Activated CD4-positive, alpha-beta T cell treated with anti-CD3 and anti-CD28 coated beads, Interleukin-2, amount 10 ng/mL, durations not matched to agents 24 days and 14 days (primary cell): ENCODE data around the gene KRT3. TPM values are rescaled to one million over a fixed set of nuclear protein-coding genes. Genes with fewer than 3 reads are reported as not detected.

ENCODE experiments used
- DNase-seq: peaks from one replicate; pipeline ENCODE4 v3.0.0; 2022
- H3K27ac Mint-ChIP-seq: one replicate; pipeline ENCODE4 v1.8.0; 2022; ENCODE audit warnings: mild to moderate bottlenecking, mixed read lengths
- H3K27me3 Mint-ChIP-seq: one replicate; pipeline ENCODE4 v1.8.0; 2022; ENCODE audit warnings: mixed read lengths
- H3K36me3 Mint-ChIP-seq: one replicate; pipeline ENCODE4 v1.8.0; 2022; ENCODE audit warnings: low read depth, mild to moderate bottlenecking, mixed read lengths
- H3K4me1 Mint-ChIP-seq: one replicate; pipeline ENCODE4 v1.8.0; 2021; ENCODE audit warnings: mixed read lengths
- H3K4me3 Mint-ChIP-seq: one replicate; pipeline ENCODE4 v1.8.0; 2022; ENCODE audit warnings: mild to moderate bottlenecking, moderate library complexity, mixed read lengths
- H3K9me3 Mint-ChIP-seq: one replicate; pipeline ENCODE4 v1.8.0; 2021; ENCODE audit warnings: mixed read lengths
- intact Hi-C: fragments of 100-400 bp; cut with micrococcal nuclease; formaldehyde crosslinking; loops from one replicate; pipeline ENCODE4 v1.15.1; 2023
- total RNA-seq: library from RNA; stranded (reverse); gene quantifications from 2 replicates; pipeline ENCODE4 v1.2.3, GENCODE V29; 2022

Gene KRT3
- total RNA-seq, 1 donor from 2014 or later: 0.14 TPM

DNA sequence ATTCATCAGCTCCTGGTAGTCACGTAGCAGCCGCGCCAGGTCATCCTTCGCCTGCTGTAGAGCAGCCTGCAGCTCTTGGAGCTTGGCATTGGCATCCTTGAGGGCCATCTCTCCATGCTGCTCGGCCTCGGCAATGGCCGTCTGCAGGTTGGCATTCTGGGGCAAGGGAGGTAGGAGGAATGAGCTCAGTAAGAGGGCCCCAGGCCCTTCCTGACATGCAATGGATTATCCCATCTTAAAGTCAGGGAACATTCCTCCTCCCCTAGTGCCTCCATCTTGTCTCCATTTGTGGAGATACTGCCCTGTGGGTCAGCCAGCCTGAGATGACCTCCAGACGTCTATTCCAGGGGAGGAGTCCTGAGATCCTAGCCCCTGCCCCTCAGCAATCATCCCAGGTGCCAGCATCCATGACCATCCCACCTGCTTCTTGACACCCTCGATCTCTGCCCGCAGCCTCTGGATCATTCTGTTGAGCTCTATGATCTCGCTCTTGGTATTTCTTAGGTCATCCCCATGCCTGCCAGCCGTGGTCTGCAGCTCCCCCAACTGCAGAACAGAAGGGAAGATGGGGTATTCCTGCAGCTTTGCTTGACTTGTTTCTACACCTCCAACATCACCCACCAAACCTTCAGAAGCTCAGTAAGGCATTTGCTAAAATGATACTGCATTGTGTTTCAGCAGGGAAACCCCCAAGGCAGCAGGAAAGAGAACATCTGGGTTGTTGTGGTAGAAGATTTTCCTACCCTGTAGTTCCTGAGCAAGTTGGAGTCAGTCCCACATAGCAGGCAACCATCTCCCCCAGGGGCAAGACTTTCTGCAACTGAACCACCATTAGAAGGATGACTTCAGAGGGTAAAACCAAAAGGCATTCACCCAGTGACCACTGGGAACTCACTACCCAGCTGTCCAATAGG lies 4.4 kb downstream of the KRT3 start:
- no peak for DNase-seq
- H3K27me3 Mint-ChIP-seq: peaks cover 34% of the 10 kb centered on the region
- peaks cover 10% of the 10 kb centered on the region for H3K4me1 Mint-ChIP-seq
- no peaks in the 10 kb centered on the region for H3K36me3 Mint-ChIP-seq
- no peaks in the 10 kb centered on the region for H3K9me3 Mint-ChIP-seq
- no peak overlapping the region for H3K4me3 Mint-ChIP-seq
- no peak overlapping the region for H3K27ac Mint-ChIP-seq
- intact Hi-C loops: no loop called here

DNA sequence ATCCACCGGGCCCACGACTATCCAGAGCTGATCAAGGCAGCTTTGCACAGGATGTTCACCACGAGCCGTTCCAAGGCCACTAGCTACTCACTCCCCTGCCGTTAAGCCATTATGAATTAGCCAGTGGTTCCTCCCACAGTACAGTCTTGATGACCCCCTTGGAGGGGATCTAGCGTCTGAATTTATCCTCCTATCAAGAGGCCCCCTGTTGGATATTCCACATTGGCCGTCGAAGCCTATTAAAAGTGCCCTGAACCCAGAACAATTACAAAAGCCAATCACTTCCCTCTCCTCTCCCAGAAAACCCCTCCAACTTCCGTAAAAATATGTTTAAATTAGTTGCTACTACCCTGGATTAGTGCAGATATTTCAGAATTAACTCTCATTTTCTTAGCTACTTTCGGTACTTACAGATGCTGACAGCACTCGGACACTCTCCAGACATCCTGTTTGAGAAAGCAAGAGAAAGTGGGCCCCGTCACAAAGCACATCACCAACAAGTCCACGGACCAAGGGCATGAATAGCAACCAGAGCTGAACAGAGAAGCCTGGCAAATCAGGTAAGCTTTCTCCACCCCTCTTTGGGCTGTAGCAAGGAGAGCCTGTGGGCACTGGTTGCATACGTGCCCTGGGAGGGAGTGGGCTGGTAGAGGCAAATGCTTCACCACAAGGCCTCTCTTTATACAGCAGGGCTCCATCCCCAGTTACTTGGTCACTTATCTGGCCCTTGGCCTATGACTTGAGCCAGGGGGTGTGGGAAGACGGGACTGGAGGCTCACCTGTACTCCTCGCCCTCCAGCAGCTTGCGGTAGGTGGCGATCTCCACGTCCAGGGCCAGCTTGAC lies 5.3 kb downstream of the KRT3 start:
- Mint-ChIP-seq H3K27me3 (peaks cover 34% of the 10 kb centered on the region), H3K9me3 (no peaks in the 10 kb centered on the region), H3K4me3 (no peak overlapping the region), H3K4me1 (peaks cover 10% of the 10 kb centered on the region), H3K36me3 (no peaks in the 10 kb centered on the region), H3K27ac (no peak overlapping the region)
- intact Hi-C loops: no loop called here
- DNase-seq: no peak

DNA sequence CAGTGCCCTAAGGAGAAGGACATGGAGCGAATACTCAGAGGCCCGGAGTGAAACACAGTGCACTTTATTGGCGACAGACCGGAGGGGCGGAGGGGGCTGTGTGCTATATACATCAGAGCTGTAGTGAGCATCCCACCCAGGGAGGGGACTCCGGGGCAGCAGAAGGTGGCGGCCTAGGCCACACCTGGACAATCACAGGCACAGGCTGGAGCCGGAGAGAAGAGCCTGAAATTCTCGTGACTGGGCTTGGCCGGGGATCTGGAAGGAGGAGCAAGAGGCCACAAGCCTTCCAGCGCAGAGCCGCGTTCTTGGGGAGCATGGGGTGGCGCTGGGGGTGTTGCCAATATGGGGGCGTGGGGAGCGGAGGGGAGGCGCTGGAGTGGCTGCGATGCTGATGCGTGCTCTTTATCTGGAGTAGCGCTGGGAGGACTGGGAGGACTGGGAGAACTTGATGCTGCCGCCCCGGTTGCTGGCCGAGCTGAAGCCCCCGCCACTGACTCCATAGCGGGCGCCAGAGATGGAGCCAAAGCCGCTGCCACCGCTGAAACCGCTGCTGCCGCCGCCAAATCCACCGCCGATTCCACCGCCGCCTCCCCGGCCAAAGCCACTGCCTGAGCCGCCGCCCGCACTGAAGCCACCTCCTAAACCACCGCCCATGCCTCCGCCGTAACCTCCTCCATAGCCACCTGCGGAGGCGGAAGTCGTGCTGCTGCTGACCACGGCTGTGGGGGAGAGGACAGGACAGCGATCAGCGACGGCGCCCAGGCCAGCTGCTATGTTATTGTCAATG lies 6.1 kb downstream of the KRT3 start:
- intact Hi-C loops: no loop called here
- Mint-ChIP-seq H3K36me3 (no peaks in the 10 kb centered on the region), H3K27me3 (peaks cover 34% of the 10 kb centered on the region), H3K9me3 (no peaks in the 10 kb centered on the region), H3K27ac (no peak overlapping the region), H3K4me1 (peaks cover 10% of the 10 kb centered on the region), H3K4me3 (no peak overlapping the region)
- no peak for DNase-seq

DNA sequence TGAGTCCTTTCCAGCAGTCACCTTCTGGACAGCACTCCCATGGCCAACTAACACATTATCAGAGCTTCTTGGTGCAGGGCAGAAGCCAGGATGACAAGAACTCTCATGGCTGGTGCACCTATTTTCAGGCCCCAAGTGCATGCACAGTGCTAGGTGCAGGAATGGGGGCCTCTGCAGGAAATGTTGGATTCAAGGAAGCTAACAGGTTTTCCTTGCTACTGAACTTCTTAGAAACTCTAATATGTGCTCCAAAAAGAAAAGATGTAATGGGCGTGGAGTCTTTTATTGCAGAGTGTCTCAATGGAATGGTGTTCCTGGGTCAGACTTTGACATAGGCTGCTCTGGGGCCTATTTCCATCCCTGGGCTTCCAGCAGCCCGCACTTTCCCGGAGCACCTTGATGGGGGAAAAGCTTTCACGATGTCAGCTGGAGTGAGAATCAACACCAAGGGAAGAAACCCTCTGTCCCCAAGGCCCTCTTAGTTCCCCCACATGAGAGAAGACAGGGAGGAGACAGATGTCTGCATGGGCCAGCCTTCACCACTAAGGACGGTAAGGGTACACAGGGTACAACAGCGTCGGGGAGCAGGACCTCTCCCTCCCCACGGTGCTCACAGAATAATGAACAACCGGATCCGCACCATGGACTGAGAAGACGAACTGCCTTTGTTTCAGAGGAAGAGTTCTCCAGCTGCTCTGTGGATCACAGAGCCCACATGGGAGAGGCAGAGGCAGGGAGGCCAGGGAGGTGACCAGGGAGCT lies 6.9 kb downstream of the KRT3 start:
- Mint-ChIP-seq H3K4me3 (no peak overlapping the region), H3K4me1 (peaks cover 3% of the 10 kb centered on the region), H3K27me3 (peaks cover 34% of the 10 kb centered on the region), H3K36me3 (no peaks in the 10 kb centered on the region), H3K27ac (no peak overlapping the region), H3K9me3 (no peaks in the 10 kb centered on the region)
- DNase-seq: no peak
- intact Hi-C loops: no loop called here

DNA sequence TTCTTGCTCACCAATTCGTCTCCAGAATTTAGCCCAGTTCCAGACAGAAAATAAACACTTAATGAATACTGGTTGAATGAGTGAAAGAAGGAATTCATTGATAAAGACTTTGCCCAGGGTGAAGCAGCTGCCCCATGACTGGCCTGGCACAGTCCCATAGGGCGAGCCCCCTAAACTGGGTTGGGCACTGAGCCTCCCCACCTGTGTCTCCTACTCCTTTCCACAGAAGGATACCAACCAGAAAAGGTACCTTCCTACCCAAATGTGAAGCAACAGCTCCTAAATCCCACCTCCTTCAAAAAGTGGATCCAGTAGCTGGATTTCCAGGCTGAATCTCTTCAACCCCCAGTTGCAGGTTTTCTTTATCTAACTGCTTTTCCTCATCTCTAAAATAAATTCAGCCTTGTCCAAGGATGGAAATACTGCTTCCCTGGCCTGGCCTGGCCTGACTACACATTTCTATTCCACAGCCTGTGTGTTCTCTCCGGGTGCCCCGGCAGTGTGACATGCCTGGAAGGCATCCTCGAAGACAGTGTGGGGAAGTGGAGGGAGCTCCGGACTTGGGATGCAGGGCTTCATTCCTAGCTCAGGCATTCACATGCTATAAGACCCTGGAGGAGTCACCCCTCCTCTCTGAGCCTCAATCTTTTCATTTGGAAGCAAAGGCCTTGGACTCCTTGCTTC lies 7.6 kb downstream of the KRT3 start:
- no peak overlapping the region for H3K4me3 Mint-ChIP-seq
- intact Hi-C loops: no loop called here
- no peaks in the 10 kb centered on the region for H3K9me3 Mint-ChIP-seq
- H3K36me3 Mint-ChIP-seq: no peaks in the 10 kb centered on the region
- no peak for DNase-seq
- peaks cover 2% of the 10 kb centered on the region for H3K4me1 Mint-ChIP-seq
- peaks cover 36% of the 10 kb centered on the region for H3K27me3 Mint-ChIP-seq
- no peak overlapping the region for H3K27ac Mint-ChIP-seq

DNA sequence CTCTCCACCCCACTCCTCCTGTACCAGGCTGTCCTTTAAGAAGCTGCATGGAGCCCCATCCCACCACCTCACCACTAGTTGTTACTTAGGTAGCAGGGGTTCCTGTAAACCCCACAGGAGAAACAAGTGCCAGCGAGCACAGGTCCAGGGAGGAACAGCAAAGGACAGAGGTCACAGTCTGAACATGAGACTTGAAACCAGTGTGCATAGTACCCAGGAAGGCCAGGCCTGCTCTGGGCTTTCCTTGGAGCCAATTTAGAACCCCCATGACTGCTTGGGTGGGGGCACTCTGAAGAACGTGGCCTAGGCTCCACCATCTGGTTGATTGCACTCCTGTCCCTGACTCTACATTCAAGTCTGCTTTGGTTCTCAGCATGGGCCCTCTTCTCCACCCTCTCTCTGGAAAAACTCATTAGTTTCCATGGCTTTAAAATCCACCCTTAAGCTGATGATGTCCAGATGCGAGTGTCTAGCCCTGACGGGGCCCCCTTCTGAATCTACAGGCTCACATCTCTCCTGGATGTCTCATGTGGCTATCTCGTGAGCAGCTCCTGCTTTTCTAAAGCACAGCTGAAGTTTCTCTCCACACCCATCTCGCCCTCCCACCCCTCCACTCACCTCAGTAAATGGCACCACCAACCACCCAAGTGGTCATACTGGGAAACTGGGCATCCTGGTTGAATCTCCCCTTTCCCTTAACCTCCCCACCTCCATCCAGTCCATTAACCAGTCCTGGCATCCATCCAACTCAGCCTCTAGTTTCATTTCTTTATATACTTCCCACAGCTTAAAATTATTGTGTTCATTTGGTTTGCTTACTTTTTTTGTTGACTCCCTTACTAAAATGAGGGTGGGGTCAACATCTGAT lies 8.4 kb downstream of the KRT3 start:
- Mint-ChIP-seq H3K4me3 (no peak overlapping the region), H3K4me1 (peaks cover 2% of the 10 kb centered on the region), H3K36me3 (no peaks in the 10 kb centered on the region), H3K9me3 (no peaks in the 10 kb centered on the region), H3K27me3 (peaks cover 36% of the 10 kb centered on the region), H3K27ac (no peak overlapping the region)
- no peak for DNase-seq
- intact Hi-C loops: no loop called here

DNA sequence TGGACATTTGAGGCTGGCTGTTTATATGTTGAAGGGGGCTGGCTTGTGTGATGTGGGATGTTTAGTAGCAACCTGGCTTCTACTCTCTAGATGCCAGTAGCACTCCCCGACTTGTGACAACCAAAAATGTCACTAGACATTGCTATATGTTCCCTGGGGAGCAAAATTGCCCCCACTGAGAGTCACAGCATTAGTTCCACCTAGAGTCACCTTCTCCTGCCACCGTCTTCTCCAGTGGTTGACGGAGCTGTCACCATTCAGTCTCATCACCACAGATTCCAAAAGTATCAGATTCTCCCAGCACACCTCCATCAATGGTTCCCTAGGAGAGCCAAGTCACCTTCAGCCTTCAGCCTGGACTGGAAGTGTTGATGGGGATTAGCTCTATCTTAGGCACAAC lies 11.0 kb downstream of the KRT3 start:
- Mint-ChIP-seq H3K4me1 (no peaks in the 10 kb centered on the region), H3K36me3 (no peaks in the 10 kb centered on the region), H3K27ac (no peak overlapping the region), H3K9me3 (no peaks in the 10 kb centered on the region), H3K4me3 (no peak overlapping the region), H3K27me3 (peaks cover 35% of the 10 kb centered on the region)
- intact Hi-C loops: no loop called here
- DNase-seq: no peak

DNA sequence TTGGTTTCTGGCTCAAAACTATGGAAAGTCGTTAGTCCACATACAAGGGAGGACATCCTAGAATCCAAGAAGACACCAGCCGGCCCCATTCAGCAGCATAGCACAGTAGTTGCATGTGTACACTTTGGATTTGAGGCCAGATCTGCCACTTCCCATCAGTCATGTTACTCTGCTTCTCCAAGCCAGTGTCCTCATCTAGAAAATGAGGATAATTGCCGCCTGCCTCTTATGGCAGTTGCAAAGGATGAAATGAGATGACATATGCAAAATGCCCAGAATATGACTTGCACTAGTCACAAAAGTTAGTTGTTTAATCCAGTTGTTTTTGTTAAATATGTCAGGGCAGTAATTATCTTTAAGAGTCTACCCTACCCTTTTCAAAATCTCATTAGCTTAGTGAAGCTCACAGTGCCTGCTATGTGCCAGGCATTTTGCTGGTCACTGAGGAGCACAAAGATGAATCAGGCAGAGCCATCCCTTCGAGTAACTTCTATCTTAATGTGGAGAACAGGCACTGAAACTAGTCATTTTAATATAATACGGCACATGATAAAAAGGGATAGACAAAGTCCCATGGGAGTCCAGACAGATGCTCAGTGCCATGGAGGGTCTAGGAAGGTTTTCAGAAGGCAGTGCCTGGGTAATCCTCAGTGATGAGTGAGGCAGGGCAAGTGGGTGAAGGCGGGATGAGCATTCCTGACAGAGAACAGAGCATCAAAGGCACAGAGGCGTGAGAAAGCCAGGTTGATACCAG lies 12.2 kb downstream of the KRT3 start:
- no peak for DNase-seq
- no peaks in the 10 kb centered on the region for H3K4me1 Mint-ChIP-seq
- H3K27ac Mint-ChIP-seq: no peak overlapping the region
- no peaks in the 10 kb centered on the region for H3K36me3 Mint-ChIP-seq
- H3K4me3 Mint-ChIP-seq: no peak overlapping the region
- intact Hi-C loops: no loop called here
- peaks cover 23% of the 10 kb centered on the region for H3K27me3 Mint-ChIP-seq
- H3K9me3 Mint-ChIP-seq: no peaks in the 10 kb centered on the region

DNA sequence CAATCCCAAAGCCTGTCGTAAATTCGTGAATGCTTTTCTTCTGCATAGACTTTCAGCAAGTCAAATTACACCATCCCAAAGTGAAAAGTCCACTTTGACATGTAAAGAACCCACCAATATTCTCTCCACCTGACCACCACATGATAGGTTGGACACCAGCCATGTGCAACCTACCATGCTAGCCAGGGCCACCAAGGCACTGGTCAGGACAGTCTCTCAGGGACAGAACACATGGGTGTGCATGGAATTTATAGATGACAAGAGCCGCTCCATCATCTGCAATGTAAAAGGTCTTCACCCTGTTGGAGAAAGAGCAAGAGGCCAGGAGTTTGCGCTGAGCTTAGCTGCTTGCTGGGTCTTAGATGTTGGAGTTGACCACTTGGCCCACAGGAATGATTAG lies 13.4 kb downstream of the KRT3 start:
- H3K27me3 Mint-ChIP-seq: peaks cover 12% of the 10 kb centered on the region

DNA sequence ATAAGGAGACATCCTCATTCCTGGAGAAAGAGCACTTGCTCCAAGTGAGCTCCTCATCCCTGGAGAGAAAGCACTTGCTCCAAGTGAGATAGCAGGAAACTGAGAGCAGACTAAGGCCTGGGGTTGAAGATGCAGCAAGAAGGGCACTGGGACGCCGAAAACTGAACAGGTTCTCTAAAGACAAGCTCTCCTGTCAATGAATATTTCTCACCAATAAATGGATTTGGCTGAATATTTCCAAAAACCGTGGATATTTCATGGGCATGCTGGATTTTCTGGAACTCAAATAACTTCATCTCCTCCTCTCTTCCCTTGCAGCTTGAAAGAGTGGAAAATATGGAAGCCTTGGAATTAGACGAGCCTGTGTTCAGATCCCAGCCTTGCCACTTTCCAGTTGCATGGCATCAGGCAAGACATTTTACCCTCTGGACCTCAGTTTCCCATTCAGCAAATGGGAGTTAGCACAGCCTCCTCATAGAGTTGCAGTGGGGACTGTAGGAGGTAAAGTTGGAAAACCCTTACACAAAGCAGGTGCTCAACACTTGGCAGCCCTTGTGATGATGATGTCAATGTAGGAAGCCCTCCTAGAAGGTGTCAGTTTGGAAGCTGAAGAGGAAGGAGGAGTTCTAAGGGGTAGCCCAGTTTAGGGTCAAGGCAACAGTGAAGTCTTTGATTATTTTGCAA lies 14.4 kb downstream of the KRT3 start:
- H3K36me3 Mint-ChIP-seq: no peaks in the 10 kb centered on the region
- no peak for DNase-seq
- H3K4me1 Mint-ChIP-seq: no peaks in the 10 kb centered on the region
- no peak overlapping the region for H3K27ac Mint-ChIP-seq
- H3K4me3 Mint-ChIP-seq: no peak overlapping the region
- no peaks in the 10 kb centered on the region for H3K9me3 Mint-ChIP-seq
- H3K27me3 Mint-ChIP-seq: peaks cover 12% of the 10 kb centered on the region
- intact Hi-C loops: no loop called here

More for the DNA sequence above, 13.4 kb downstream of the KRT3 start:
- intact Hi-C loops: no loop called here
- DNase-seq: no peak
- H3K4me3 Mint-ChIP-seq: no peak overlapping the region
- H3K9me3 Mint-ChIP-seq: no peaks in the 10 kb centered on the region
- H3K36me3 Mint-ChIP-seq: no peaks in the 10 kb centered on the region
- no peaks in the 10 kb centered on the region for H3K4me1 Mint-ChIP-seq
- no peak overlapping the region for H3K27ac Mint-ChIP-seq

DNA sequence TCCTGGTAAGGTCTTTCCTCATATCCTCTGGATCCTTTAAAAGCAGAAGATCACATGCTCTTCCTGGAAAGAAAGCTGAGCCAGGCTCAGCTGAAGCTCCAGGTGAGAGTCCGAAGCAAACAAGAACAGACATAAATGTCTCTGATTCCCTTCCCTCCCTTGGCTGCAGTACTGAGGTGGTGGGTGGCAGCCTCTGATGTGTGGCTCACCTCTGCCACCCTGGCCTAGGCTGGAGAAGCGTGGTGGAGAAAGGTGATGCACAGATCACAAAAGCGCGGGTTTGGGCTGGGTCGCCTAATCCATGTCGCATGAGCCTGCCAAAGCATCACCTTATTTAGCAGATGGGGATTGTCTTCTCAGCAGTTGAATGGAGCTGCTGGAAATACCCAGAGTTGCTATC lies 16.0 kb downstream of the KRT3 start:
- no peak overlapping the region for H3K4me3 Mint-ChIP-seq
- H3K27ac Mint-ChIP-seq: no peak overlapping the region
- intact Hi-C loops: no loop called here
- DNase-seq: no peak
- H3K36me3 Mint-ChIP-seq: no peaks in the 10 kb centered on the region
- no peaks in the 10 kb centered on the region for H3K9me3 Mint-ChIP-seq
- no peaks in the 10 kb centered on the region for H3K4me1 Mint-ChIP-seq
- H3K27me3 Mint-ChIP-seq: peaks cover 14% of the 10 kb centered on the region
